ENCODE measurements around the gene CLIC5.

DNA sequence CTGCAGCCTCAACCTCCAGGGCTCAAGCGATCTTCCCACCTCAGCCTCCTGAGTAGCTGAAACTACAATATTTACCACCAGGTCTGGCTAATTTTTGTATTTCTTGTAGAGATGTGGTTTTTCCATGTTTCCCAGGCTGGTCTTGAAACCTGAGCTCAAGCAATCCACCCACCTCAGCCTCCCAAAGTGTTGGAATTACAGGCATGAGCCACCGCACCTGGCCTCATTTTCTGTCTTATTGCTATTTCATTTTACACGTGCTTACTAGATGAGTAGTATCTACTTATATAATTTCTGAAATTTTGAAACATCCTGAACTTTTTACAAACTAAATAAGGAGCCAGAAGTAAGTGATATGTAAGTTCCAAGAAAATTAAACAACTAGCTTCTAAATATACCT, 34.6 kb downstream of the CLIC5 start:
- TF ChIP-seq, protein P1, sequence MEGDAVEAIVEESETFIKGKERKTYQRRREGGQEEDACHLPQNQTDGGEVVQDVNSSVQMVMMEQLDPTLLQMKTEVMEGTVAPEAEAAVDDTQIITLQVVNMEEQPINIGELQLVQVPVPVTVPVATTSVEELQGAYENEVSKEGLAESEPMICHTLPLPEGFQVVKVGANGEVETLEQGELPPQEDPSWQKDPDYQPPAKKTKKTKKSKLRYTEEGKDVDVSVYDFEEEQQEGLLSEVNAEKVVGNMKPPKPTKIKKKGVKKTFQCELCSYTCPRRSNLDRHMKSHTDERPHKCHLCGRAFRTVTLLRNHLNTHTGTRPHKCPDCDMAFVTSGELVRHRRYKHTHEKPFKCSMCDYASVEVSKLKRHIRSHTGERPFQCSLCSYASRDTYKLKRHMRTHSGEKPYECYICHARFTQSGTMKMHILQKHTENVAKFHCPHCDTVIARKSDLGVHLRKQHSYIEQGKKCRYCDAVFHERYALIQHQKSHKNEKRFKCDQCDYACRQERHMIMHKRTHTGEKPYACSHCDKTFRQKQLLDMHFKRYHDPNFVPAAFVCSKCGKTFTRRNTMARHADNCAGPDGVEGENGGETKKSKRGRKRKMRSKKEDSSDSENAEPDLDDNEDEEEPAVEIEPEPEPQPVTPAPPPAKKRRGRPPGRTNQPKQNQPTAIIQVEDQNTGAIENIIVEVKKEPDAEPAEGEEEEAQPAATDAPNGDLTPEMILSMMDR (IDR thresholded peaks at IDR 0.05; ENCODE audit: low read length), result no peak
- TF ChIP-seq EZH2 (IDR thresholded peaks at IDR 0.05; ENCODE audit: borderline replicate concordance, low read length), result no peak
